HEK293 (cell line): ENCODE data around the gene ZNF436.

Source experiments
- BCL11A ChIP-seq: fragments of 450-650 bp; formaldehyde crosslinking; IDR thresholded peaks from 2 replicates; pipeline ENCODE4 v1.5.1; 2016; ENCODE audit warnings: low read depth, missing biosample characterization, missing genetic modification characterization
- BCL6B ChIP-seq: fragments of 450-650 bp; formaldehyde crosslinking; IDR thresholded peaks from 2 replicates; pipeline ENCODE4 v1.5.1; 2017; ENCODE audit warnings: missing biosample characterization, missing genetic modification characterization
- GLIS2 ChIP-seq: fragments of 450-650 bp; formaldehyde crosslinking; IDR thresholded peaks from 2 replicates; pipeline ENCODE4 v1.5.1; 2016; ENCODE audit warnings: missing biosample characterization, missing genetic modification characterization
- HOXA7 ChIP-seq: sonication (generic); formaldehyde crosslinking; IDR thresholded peaks from 2 replicates; pipeline ENCODE4 v1.8.1; 2022; ENCODE audit warnings: missing genetic modification reagents, borderline replicate concordance
- KLF9 ChIP-seq: fragments of 450-650 bp; formaldehyde crosslinking; IDR thresholded peaks from 2 replicates; pipeline ENCODE4 v1.5.1; 2016; ENCODE audit warnings: missing biosample characterization, missing genetic modification characterization, low read depth
- MEIS1 ChIP-seq: sonication (generic); formaldehyde crosslinking; IDR thresholded peaks from 2 replicates; pipeline ENCODE4 v1.8.1; 2022; ENCODE audit warnings: missing genetic modification reagents, mild to moderate bottlenecking, borderline replicate concordance
- PRDM10 ChIP-seq: fragments of 450-650 bp; formaldehyde crosslinking; IDR thresholded peaks from 2 replicates; pipeline ENCODE4 v1.5.1; 2016; ENCODE audit warnings: missing biosample characterization, missing genetic modification characterization
- REST ChIP-seq: fragments of 450-650 bp; formaldehyde crosslinking; IDR thresholded peaks from 2 replicates; pipeline ENCODE4 v1.5.1; 2016; ENCODE audit warnings: missing biosample characterization, missing genetic modification characterization
- SALL2 ChIP-seq: fragments of 450-650 bp; formaldehyde crosslinking; IDR thresholded peaks from 2 replicates; pipeline ENCODE4 v1.5.0; 2017; ENCODE audit warnings: missing biosample characterization, mild to moderate bottlenecking, missing genetic modification characterization, borderline replicate concordance
- WT1 ChIP-seq: fragments of 450-650 bp; formaldehyde crosslinking; IDR thresholded peaks from 2 replicates; pipeline ENCODE4 v1.5.1; 2016; ENCODE audit warnings: missing biosample characterization, missing genetic modification characterization
- ZBTB48 ChIP-seq: fragments of 450-650 bp; formaldehyde crosslinking; IDR thresholded peaks from 2 replicates; pipeline ENCODE4 v1.5.1; 2016; ENCODE audit warnings: missing biosample characterization, missing genetic modification characterization
- ZFP37 ChIP-seq: fragments of 450-650 bp; formaldehyde crosslinking; IDR thresholded peaks from 2 replicates; pipeline ENCODE4 v1.5.1; 2016; ENCODE audit warnings: missing biosample characterization, missing genetic modification characterization
- ZFP41 ChIP-seq: fragments of 450-650 bp; formaldehyde crosslinking; IDR thresholded peaks from 2 replicates; pipeline ENCODE4 v1.5.1; 2016; ENCODE audit warnings: missing biosample characterization, missing genetic modification characterization, borderline replicate concordance
- ZNF248 ChIP-seq: fragments of 450-650 bp; formaldehyde crosslinking; IDR thresholded peaks from 2 replicates; pipeline ENCODE4 v1.5.1; 2017; ENCODE audit warnings: missing biosample characterization, missing genetic modification characterization
- ZNF366 ChIP-seq: fragments of 450-650 bp; formaldehyde crosslinking; conservative IDR thresholded peaks from 2 replicates; pipeline ENCODE4 v1.5.1; 2016; ENCODE audit warnings: missing biosample characterization, missing genetic modification characterization
- ZNF398 ChIP-seq: fragments of 450-650 bp; formaldehyde crosslinking; IDR thresholded peaks from 2 replicates; pipeline ENCODE4 v1.5.1; 2017; ENCODE audit warnings: missing biosample characterization, missing genetic modification characterization
- ZNF423 ChIP-seq: fragments of 450-650 bp; formaldehyde crosslinking; IDR thresholded peaks from 2 replicates; pipeline ENCODE4 v1.5.1; 2016; ENCODE audit warnings: missing biosample characterization, missing genetic modification characterization
- ZNF529 ChIP-seq: fragments of 450-650 bp; formaldehyde crosslinking; IDR thresholded peaks from 2 replicates; pipeline ENCODE4 v1.5.1; 2017; ENCODE audit warnings: missing genetic modification characterization, missing biosample characterization; ENCODE audit not compliant: insufficient replicate concordance
- ZNF530 ChIP-seq: fragments of 450-650 bp; formaldehyde crosslinking; IDR thresholded peaks from 2 replicates; pipeline ENCODE4 v1.5.1; 2016; ENCODE audit warnings: low read depth, missing biosample characterization, missing genetic modification characterization
- ZNF585B ChIP-seq: fragments of 450-650 bp; formaldehyde crosslinking; IDR thresholded peaks from 2 replicates; pipeline ENCODE4 v1.5.1; 2016; ENCODE audit warnings: missing biosample characterization, missing genetic modification characterization
- ZNF623 ChIP-seq: fragments of 450-650 bp; formaldehyde crosslinking; IDR thresholded peaks from 2 replicates; pipeline ENCODE4 v1.5.1; 2016; ENCODE audit warnings: missing biosample characterization, missing genetic modification characterization
- ZNF645 ChIP-seq: fragments of 450-650 bp; formaldehyde crosslinking; IDR thresholded peaks from 2 replicates; pipeline ENCODE4; 2016; ENCODE audit warnings: missing biosample characterization, missing genetic modification characterization
- ZNF670 ChIP-seq: fragments of 450-650 bp; formaldehyde crosslinking; IDR thresholded peaks from 2 replicates; pipeline ENCODE4 v1.5.1; 2016; ENCODE audit warnings: missing biosample characterization, missing genetic modification characterization, low read depth
- ZNF692 ChIP-seq: fragments of 450-650 bp; formaldehyde crosslinking; IDR thresholded peaks from 2 replicates; pipeline ENCODE4 v1.5.1; 2016; ENCODE audit warnings: missing biosample characterization, missing genetic modification characterization
- ZNF707 ChIP-seq: fragments of 450-650 bp; formaldehyde crosslinking; IDR thresholded peaks from 2 replicates; pipeline ENCODE4 v1.5.1; 2016; ENCODE audit warnings: missing biosample characterization, missing genetic modification characterization
- ZNF76 ChIP-seq: fragments of 450-650 bp; formaldehyde crosslinking; IDR thresholded peaks from 2 replicates; pipeline ENCODE4; 2016; ENCODE audit warnings: low read depth, missing biosample characterization, missing genetic modification characterization, borderline replicate concordance
- ZXDB ChIP-seq: fragments of 450-650 bp; formaldehyde crosslinking; IDR thresholded peaks from 2 replicates; pipeline ENCODE4 v1.5.1; 2016; ENCODE audit warnings: missing biosample characterization, missing genetic modification characterization

The ZNF436 gene

GRCh38 chr1:23402286-23403037 is 32.8 kb upstream of the ZNF436 start (continued):
- TF ChIP-seq REST (tag by site-specific recombination) (no peak), ZNF585B (tag by site-specific recombination) (no peak), ZNF423 (tag by site-specific recombination) (no peak), ZFP37 (tag by site-specific recombination) (no peak), KLF9 (tag by site-specific recombination) (no peak), MEIS1 (CRISPR knock-in tag) (no peak), ZNF645 (no peak), GLIS2 (tag by site-specific recombination) (no peak), ZNF692 (tag by site-specific recombination) (no peak), ZNF366 (tag by site-specific recombination) (peak; percentile 55), SALL2 (tag by site-specific recombination) (no peak), WT1 (tag by site-specific recombination) (no peak), ZFP41 (tag by site-specific recombination) (no peak), ZNF398 (peak; percentile 64), ZNF530 (tag by site-specific recombination) (no peak), ZNF248 (tag by site-specific recombination) (no peak), ZXDB (tag by site-specific recombination) (no peak), ZNF76 (tag by site-specific recombination) (no peak), PRDM10 (peak; percentile 67; the same call in 1 of the 2 replicates), ZNF670 (no peak), BCL6B (tag by site-specific recombination) (no peak), ZNF623 (tag by site-specific recombination) (peak; percentile 94), BCL11A (no peak), ZNF529 (tag by site-specific recombination) (no peak), ZBTB48 (tag by site-specific recombination) (peak; percentile 34; the same call in 1 of the 2 replicates), HOXA7 (CRISPR knock-in tag) (no peak), ZNF707 (tag by site-specific recombination) (no peak)
